ENCODE data around the gene NR2C2. TPM values are rescaled to one million over a fixed set of nuclear protein-coding genes. Genes with fewer than 3 reads are reported as not detected.
"Not testable (repeated sequence)": the region's sequence is repeated elsewhere in the genome, so short reads cannot be mapped to it uniquely, and the experiment has no call there.

The NR2C2 gene
- total RNA-seq, 1 donor from 2014 or later: 40.0 TPM

GRCh38 chr3:14997941-14998340, 50.6 kb downstream of the NR2C2 start:
- intact Hi-C loops (cut with DNase I): no loop called here
- no peak for DNase-seq (ENCODE audit: extremely low spot score in 2 of 2)
- Histone ChIP-seq H3K27me3 (no peaks in the 10 kb centered on the region), H3K4me3 (no peak overlapping the region), H3K4me1 (no peaks in the 10 kb centered on the region), H3K36me3 (no peaks in the 10 kb centered on the region), H3K27ac (no peak overlapping the region), H3K9me3 (no peaks in the 10 kb centered on the region)
- TF ChIP-seq POLR2A (IDR thresholded peaks at IDR 0.05) (no peak), POLR2AphosphoS5 (IDR thresholded peaks at IDR 0.05; ENCODE audit: insufficient read depth in 1 of 2, low read depth in 1 of 2) (no peak)
- TF ChIP-seq, protein P1, sequence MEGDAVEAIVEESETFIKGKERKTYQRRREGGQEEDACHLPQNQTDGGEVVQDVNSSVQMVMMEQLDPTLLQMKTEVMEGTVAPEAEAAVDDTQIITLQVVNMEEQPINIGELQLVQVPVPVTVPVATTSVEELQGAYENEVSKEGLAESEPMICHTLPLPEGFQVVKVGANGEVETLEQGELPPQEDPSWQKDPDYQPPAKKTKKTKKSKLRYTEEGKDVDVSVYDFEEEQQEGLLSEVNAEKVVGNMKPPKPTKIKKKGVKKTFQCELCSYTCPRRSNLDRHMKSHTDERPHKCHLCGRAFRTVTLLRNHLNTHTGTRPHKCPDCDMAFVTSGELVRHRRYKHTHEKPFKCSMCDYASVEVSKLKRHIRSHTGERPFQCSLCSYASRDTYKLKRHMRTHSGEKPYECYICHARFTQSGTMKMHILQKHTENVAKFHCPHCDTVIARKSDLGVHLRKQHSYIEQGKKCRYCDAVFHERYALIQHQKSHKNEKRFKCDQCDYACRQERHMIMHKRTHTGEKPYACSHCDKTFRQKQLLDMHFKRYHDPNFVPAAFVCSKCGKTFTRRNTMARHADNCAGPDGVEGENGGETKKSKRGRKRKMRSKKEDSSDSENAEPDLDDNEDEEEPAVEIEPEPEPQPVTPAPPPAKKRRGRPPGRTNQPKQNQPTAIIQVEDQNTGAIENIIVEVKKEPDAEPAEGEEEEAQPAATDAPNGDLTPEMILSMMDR (IDR thresholded peaks at IDR 0.05): no peak

DNA sequence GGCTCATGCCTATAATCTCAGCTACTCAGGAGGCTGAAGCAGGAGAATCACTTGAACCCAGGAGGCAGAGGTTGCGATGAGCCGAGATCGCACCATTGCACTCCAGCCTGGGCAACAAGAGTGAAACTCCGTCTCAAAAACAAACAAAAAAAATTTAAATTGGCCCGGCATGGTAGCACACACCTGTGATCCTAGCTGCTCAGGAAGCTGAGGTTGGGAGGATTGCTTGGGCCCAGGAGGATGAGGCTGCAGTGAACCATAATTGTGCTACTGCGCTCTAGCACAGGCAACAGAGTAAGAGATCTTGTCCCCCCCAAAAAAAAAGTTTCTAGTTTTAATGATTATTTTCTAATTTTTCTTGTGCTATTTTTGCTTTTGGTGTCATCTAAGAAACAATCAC, 51.8 kb downstream of the NR2C2 start:
- DNase-seq (ENCODE audit: extremely low spot score in 2 of 2); H3K27me3 ChIP-seq; H3K27ac ChIP-seq; H3K4me3 ChIP-seq; H3K9me3 ChIP-seq; H3K36me3 ChIP-seq; H3K4me1 ChIP-seq; intact Hi-C loops (cut with DNase I): not testable (repeated sequence)

- intact Hi-C loops (cut with DNase I): no loop called here
- Histone ChIP-seq H3K27me3 (no peaks in the 10 kb centered on the region), H3K36me3 (peaks cover 0 to 34% of the 10 kb centered on the region in 2 donors)
Observed at GRCh38 chr3:15007681-15008141, 60.3 kb downstream of the NR2C2 start.

GRCh38 chr3:15009167-15009566, 61.8 kb downstream of the NR2C2 start:
- DNase-seq (ENCODE audit: extremely low spot score in 2 of 2): no peak
- H3K27me3 ChIP-seq: no peaks in the 10 kb centered on the region
- no peaks in the 10 kb centered on the region for H3K4me1 ChIP-seq
- intact Hi-C loops (cut with DNase I): no loop called here
- H3K4me3 ChIP-seq: no peak overlapping the region
- no peaks in the 10 kb centered on the region for H3K9me3 ChIP-seq
- no peak for TF ChIP-seq POLR2AphosphoS5 (IDR thresholded peaks at IDR 0.05; ENCODE audit: insufficient read depth in 1 of 2, low read depth in 1 of 2)
- TF ChIP-seq, protein P1 (IDR thresholded peaks at IDR 0.05): no peak
- H3K36me3 ChIP-seq: peaks cover 0 to 38% of the 10 kb centered on the region in 2 donors
- no peak overlapping the region for H3K27ac ChIP-seq

More at GRCh38 chr3:15007681-15008141, 60.3 kb downstream of the NR2C2 start:
- Histone ChIP-seq H3K9me3 (no peaks in the 10 kb centered on the region), H3K27ac (no peak overlapping the region), H3K4me1 (no peaks in the 10 kb centered on the region), H3K4me3 (no peak overlapping the region)
- DNase-seq (ENCODE audit: extremely low spot score in 2 of 2): no peak
- no peak for TF ChIP-seq POLR2AphosphoS5 (IDR thresholded peaks at IDR 0.05; ENCODE audit: insufficient read depth in 1 of 2, low read depth in 1 of 2)
- TF ChIP-seq, protein P1 (IDR thresholded peaks at IDR 0.05): no peak
- no peak for TF ChIP-seq POLR2A (IDR thresholded peaks at IDR 0.05)

DNA sequence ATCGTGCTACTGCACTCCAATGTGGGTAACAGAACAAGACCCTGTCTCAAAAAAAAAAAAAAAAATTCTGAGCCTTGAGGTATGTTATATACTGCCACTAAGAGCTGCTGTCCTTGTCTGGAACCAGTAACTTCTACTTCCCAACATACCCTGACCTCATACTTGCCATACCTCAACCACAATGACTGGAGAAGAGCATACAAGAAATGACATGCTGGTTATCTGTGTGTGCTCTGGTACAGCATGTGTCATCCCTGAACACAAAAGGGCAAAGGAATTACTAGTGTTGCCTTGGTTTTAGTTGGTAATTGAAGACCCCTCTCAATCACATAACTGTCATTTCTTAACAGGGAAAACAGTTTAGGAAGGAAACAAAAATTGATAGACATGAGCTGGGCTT, 63.3 kb downstream of the NR2C2 start:
- Histone ChIP-seq H3K27ac (no peak overlapping the region), H3K4me1 (no peaks in the 10 kb centered on the region), H3K36me3 (peaks cover 0 to 36% of the 10 kb centered on the region in 2 donors), H3K27me3 (no peaks in the 10 kb centered on the region), H3K9me3 (no peaks in the 10 kb centered on the region), H3K4me3 (no peak overlapping the region)
- intact Hi-C loops (cut with DNase I): no loop called here
- TF ChIP-seq POLR2AphosphoS5 (IDR thresholded peaks at IDR 0.05; ENCODE audit: insufficient read depth in 1 of 2, low read depth in 1 of 2) (no peak), POLR2A (IDR thresholded peaks at IDR 0.05) (no peak)
- TF ChIP-seq, protein P1 (IDR thresholded peaks at IDR 0.05): no peak
- DNase-seq (ENCODE audit: extremely low spot score in 2 of 2): no peak
